Sigmoid colon (tissue), 4 donors: ENCODE results near the gene CYP27A1.

ENCODE experiments used
- CTCF ChIP-seq, 4 experiments: fragments of 450-650 bp in 3 of 4; fragments of 200-600 bp in 1 of 4; IDR thresholded peaks; one replicate each; pipeline ENCODE4 v1.5.1; 2016 to 2019; ENCODE audit warnings: antibody characterized with exemption in 4 of 4, mild to moderate bottlenecking in 3 of 4, moderate library complexity in 2 of 4
- EP300 ChIP-seq, 4 donors: sonication (generic); formaldehyde crosslinking; IDR thresholded peaks; one replicate each; pipeline ENCODE4 v1.6.1; 2017; ENCODE audit warnings: antibody characterized with exemption in 4 of 4

GRCh38 chr2:218839888-218840287 is 57.9 kb downstream of the CYP27A1 start:
- TF ChIP-seq CTCF (IDR thresholded peaks at IDR 0.05) (no peak), EP300 (IDR thresholded peaks at IDR 0.05) (no peak)
